Parathyroid adenoma (tissue), 2 donors: ENCODE results near the gene INF2.

Source experiments
- H2AFZ ChIP-seq: fragments of 300-600 bp; sonication (generic); one replicate; pipeline ENCODE4 v1.7.0; 2017; ENCODE audit warnings: antibody characterized with exemption, mild to moderate bottlenecking
- H3K27ac ChIP-seq: fragments of 300-600 bp; sonication (generic); one replicate; pipeline ENCODE4 v1.7.0; 2017
- H3K27me3 ChIP-seq: fragments of 300-600 bp; sonication (generic); one replicate; pipeline ENCODE4 v1.7.0; 2017; ENCODE audit warnings: low read length; ENCODE audit not compliant: control insufficient read depth, insufficient read depth
- H3K36me3 ChIP-seq: fragments of 300-600 bp; sonication (generic); one replicate; pipeline ENCODE4 v1.7.0; 2017; ENCODE audit warnings: low read length; ENCODE audit not compliant: control insufficient read depth, insufficient read depth
- H3K4me1 ChIP-seq: fragments of 300-600 bp; sonication (generic); one replicate; pipeline ENCODE4 v1.7.0; 2017; ENCODE audit warnings: control low read depth
- H3K4me2 ChIP-seq: fragments of 300-600 bp; sonication (generic); one replicate; pipeline ENCODE4 v1.7.0; 2017; ENCODE audit warnings: low read length
- H3K4me3 ChIP-seq: fragments of 300-600 bp; sonication (generic); one replicate; pipeline ENCODE4 v1.7.0; 2017; ENCODE audit warnings: low read depth, low read length
- H3K79me2 ChIP-seq: fragments of 300-600 bp; sonication (generic); one replicate; pipeline ENCODE4 v1.7.0; 2017; ENCODE audit warnings: control low read depth
- H3K9ac ChIP-seq: fragments of 300-600 bp; sonication (generic); one replicate; pipeline ENCODE4 v1.7.0; 2017; ENCODE audit warnings: mild to moderate bottlenecking
- H3K9me3 ChIP-seq: fragments of 300-600 bp; sonication (generic); one replicate; pipeline ENCODE4 v1.7.0; 2017; ENCODE audit warnings: low read length; ENCODE audit not compliant: control insufficient read depth
- CTCF ChIP-seq: fragments of 300-600 bp; sonication (generic); IDR thresholded peaks from one replicate; pipeline ENCODE4 v1.7.0; 2017; ENCODE audit warnings: antibody characterized with exemption, mild to moderate bottlenecking
- donor health status: primary hyperparathyroidism.

The INF2 gene

GRCh38 chr14:104692939-104693315, 3.5 kb downstream of the INF2 start:
- H3K27ac ChIP-seq: no peak overlapping the region
- H3K4me1 ChIP-seq: peaks cover 9% of the 10 kb centered on the region
- TF ChIP-seq CTCF: no peak
- no peak overlapping the region for H3K9ac ChIP-seq
- H3K4me2 ChIP-seq: no peak overlapping the region
- no peak overlapping the region for H3K4me3 ChIP-seq
- H2AFZ ChIP-seq: no peak overlapping the region
- H3K9me3 ChIP-seq: no peaks in the 10 kb centered on the region
- peaks cover 3% of the 10 kb centered on the region for H3K79me2 ChIP-seq
- no peaks in the 10 kb centered on the region for H3K27me3 ChIP-seq
- no peaks in the 10 kb centered on the region for H3K36me3 ChIP-seq

- Histone ChIP-seq H3K27ac (no peak overlapping the region), H3K36me3 (no peaks in the 10 kb centered on the region), H3K9ac (no peak overlapping the region), H3K9me3 (no peaks in the 10 kb centered on the region), H3K4me2 (no peak overlapping the region), H3K4me3 (no peak overlapping the region), H3K27me3 (no peaks in the 10 kb centered on the region), H2AFZ (no peak overlapping the region), H3K79me2 (peaks cover 3% of the 10 kb centered on the region), H3K4me1 (peaks cover 4% of the 10 kb centered on the region)
- TF ChIP-seq CTCF: no peak
Measured at GRCh38 chr14:104693482-104694431, 4.3 kb downstream of the INF2 start.

DNA sequence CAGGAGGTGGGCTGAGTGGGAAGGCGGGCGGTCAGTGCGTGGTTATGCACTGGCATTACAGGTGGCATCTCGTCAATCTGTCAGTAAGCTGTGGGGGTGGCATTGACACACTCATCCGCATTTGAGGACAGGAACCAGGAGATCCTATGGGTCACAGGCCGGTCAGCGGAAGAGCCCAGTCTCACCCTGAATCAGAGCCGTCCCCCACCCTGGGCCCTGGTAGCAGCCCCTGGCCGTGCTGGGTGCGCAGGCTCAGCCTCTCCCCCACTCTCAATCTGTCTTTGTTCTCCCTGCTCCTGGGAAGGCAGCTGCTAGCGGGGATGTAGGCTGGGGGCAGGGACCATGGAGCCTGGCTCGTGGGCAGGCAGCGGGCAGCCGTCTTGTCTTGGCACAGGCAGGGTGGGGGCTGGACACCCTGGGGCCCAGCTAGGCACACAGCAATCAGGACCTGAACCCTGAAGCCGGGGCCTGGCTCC, 5.1 kb downstream of the INF2 start:
- H3K9me3 ChIP-seq: no peaks in the 10 kb centered on the region
- H3K4me1 ChIP-seq: no peaks in the 10 kb centered on the region
- H3K4me2 ChIP-seq: no peak overlapping the region
- no peak overlapping the region for H2AFZ ChIP-seq
- no peak overlapping the region for H3K9ac ChIP-seq
- H3K27ac ChIP-seq: no peak overlapping the region
- no peak overlapping the region for H3K4me3 ChIP-seq
- no peak for TF ChIP-seq CTCF
- no peaks in the 10 kb centered on the region for H3K36me3 ChIP-seq
- no peaks in the 10 kb centered on the region for H3K27me3 ChIP-seq
- peaks cover 3% of the 10 kb centered on the region for H3K79me2 ChIP-seq

- Histone ChIP-seq H3K9ac (no peak overlapping the region), H3K36me3 (no peaks in the 10 kb centered on the region), H3K79me2 (peaks cover 3% of the 10 kb centered on the region), H3K27ac (no peak overlapping the region), H3K9me3 (no peaks in the 10 kb centered on the region), H3K4me2 (no peak overlapping the region), H3K4me3 (no peak overlapping the region), H2AFZ (no peak overlapping the region), H3K27me3 (no peaks in the 10 kb centered on the region), H3K4me1 (no peaks in the 10 kb centered on the region)
- TF ChIP-seq CTCF: no peak
Measured at GRCh38 chr14:104694991-104695659, 5.7 kb downstream of the INF2 start.
